Mesenchymal stem cell (in vitro differentiated cells and primary cell): ENCODE data around the gene PTPRA.

Experiments
- DNase-seq: peaks from one replicate; pipeline ENCODE4 v3.0.0-alpha.2; 2013
- H2AFZ ChIP-seq: one replicate; pipeline ENCODE4 v1.6.1; 2013; ENCODE audit warnings: low read depth, mild to moderate bottlenecking, control low read depth, inconsistent platforms, low read length, moderate library complexity
- H2AK5ac ChIP-seq: 2 replicates; pipeline ENCODE4 v1.6.1; 2013; ENCODE audit warnings: low read length, moderate library complexity, mild to moderate bottlenecking, inconsistent platforms; ENCODE audit not compliant: severe bottlenecking
- H2BK120ac ChIP-seq: one replicate; pipeline ENCODE4 v1.6.1; 2013; ENCODE audit warnings: low read depth, mild to moderate bottlenecking, inconsistent platforms, low read length, moderate library complexity
- H2BK12ac ChIP-seq, 2 experiments: one replicate each; pipeline ENCODE4 v1.6.1; 2013; ENCODE audit warnings: inconsistent platforms in 2 of 2, low read length in 2 of 2, mild to moderate bottlenecking in 2 of 2, moderate library complexity in 2 of 2, control low read depth in 1 of 2
- H2BK15ac ChIP-seq: one replicate; pipeline ENCODE4 v1.6.1; 2013; ENCODE audit warnings: mild to moderate bottlenecking, low read depth, inconsistent platforms; ENCODE audit not compliant: poor library complexity, severe bottlenecking
- H2BK5ac ChIP-seq: 2 replicates; pipeline ENCODE4 v1.6.1; 2013; ENCODE audit warnings: low read depth, mild to moderate bottlenecking, low read length, control low read depth, inconsistent platforms; ENCODE audit not compliant: poor library complexity, severe bottlenecking
- H3K14ac ChIP-seq, 2 experiments: one replicate each; pipeline ENCODE4 v1.6.1; 2013; ENCODE audit warnings: inconsistent platforms in 2 of 2, low read length in 2 of 2, control low read depth in 1 of 2, mild to moderate bottlenecking in 1 of 2, moderate library complexity in 1 of 2
- H3K18ac ChIP-seq, 2 experiments: one replicate each; pipeline ENCODE4 v1.6.1; 2013; ENCODE audit warnings: inconsistent platforms in 2 of 2, low read length in 2 of 2, control low read depth in 1 of 2, low read depth in 1 of 2, mild to moderate bottlenecking in 1 of 2
- H3K23ac ChIP-seq, 2 experiments: one replicate each; pipeline ENCODE4 v1.6.1; 2013; ENCODE audit warnings: inconsistent platforms in 2 of 2, low read length in 2 of 2, mild to moderate bottlenecking in 2 of 2, moderate library complexity in 2 of 2, control low read depth in 1 of 2
- H3K27ac ChIP-seq: 2 replicates; pipeline ENCODE4 v1.5.1; 2013; ENCODE audit warnings: mild to moderate bottlenecking, moderate library complexity, low read length, control low read depth, inconsistent platforms; ENCODE audit not compliant: poor library complexity, severe bottlenecking
- H3K27me3 ChIP-seq, 2 experiments: 2 replicates each; pipeline versions ENCODE4 v1.6.1 to v1.7.0; 2013; ENCODE audit warnings: low read length in 2 of 2, mild to moderate bottlenecking in 2 of 2, moderate library complexity in 2 of 2, control low read depth in 1 of 2, inconsistent platforms in 1 of 2; ENCODE audit not compliant: control insufficient read depth in 1 of 2, insufficient read depth in 1 of 2
- H3K36me3 ChIP-seq, 2 experiments: 2 replicates each; pipeline versions ENCODE4 v1.6.1 to v1.7.0; 2013; ENCODE audit warnings: low read length in 2 of 2, control low read depth in 1 of 2, inconsistent platforms in 1 of 2, low read depth in 1 of 2, mild to moderate bottlenecking in 1 of 2; ENCODE audit not compliant: insufficient read depth in 2 of 2, control insufficient read depth in 1 of 2
- H3K4ac ChIP-seq, 2 experiments: one replicate each; pipeline ENCODE4 v1.6.1; 2013; ENCODE audit warnings: inconsistent platforms in 2 of 2, low read length in 2 of 2, mild to moderate bottlenecking in 2 of 2, moderate library complexity in 2 of 2, control low read depth in 1 of 2, low read depth in 1 of 2
- H3K4me1 ChIP-seq: 2 replicates; pipeline ENCODE4 v1.6.1; 2013; ENCODE audit warnings: low read depth, low read length, control low read depth; ENCODE audit not compliant: control insufficient read depth, insufficient read depth
- H3K4me2 ChIP-seq: 2 replicates; pipeline ENCODE4 v1.6.1; 2013; ENCODE audit warnings: low read length, mild to moderate bottlenecking, inconsistent platforms; ENCODE audit not compliant: poor library complexity, severe bottlenecking
- H3K4me3 ChIP-seq, 2 experiments: 2 replicates each; pipeline versions ENCODE4 v1.5.1 to v1.7.0; 2013; ENCODE audit warnings: low read length in 2 of 2, mild to moderate bottlenecking in 2 of 2, control low read depth in 1 of 2, low read depth in 1 of 2; ENCODE audit not compliant: insufficient read depth in 1 of 2
- H3K79me1 ChIP-seq: replicated peaks from 2 replicates; pipeline ENCODE4 v1.6.1; 2013; ENCODE audit warnings: mild to moderate bottlenecking, control low read depth, low read length, inconsistent platforms; ENCODE audit not compliant: poor library complexity, severe bottlenecking
- H3K9ac ChIP-seq: 2 replicates; pipeline ENCODE4 v1.7.0; 2013; ENCODE audit warnings: mild to moderate bottlenecking, low read length, moderate library complexity
- H3K9me3 ChIP-seq: 2 replicates; pipeline ENCODE4 v1.7.0; 2013; ENCODE audit warnings: mild to moderate bottlenecking, low read length; ENCODE audit not compliant: control insufficient read depth
- H4K8ac ChIP-seq: one replicate; pipeline ENCODE4 v1.6.1; 2013; ENCODE audit warnings: inconsistent platforms, mild to moderate bottlenecking, low read length, moderate library complexity
- H4K91ac ChIP-seq: one replicate; pipeline ENCODE4 v1.6.1; 2013; ENCODE audit warnings: mild to moderate bottlenecking, low read length, inconsistent platforms
- WGBS: methylation state at CpG from one replicate; pipeline ENCODE4 v1.1.7; 2013; ENCODE audit warnings: mixed read lengths; 5-methylcytosine and 5-hydroxymethylcytosine counted together

The PTPRA gene

DNA sequence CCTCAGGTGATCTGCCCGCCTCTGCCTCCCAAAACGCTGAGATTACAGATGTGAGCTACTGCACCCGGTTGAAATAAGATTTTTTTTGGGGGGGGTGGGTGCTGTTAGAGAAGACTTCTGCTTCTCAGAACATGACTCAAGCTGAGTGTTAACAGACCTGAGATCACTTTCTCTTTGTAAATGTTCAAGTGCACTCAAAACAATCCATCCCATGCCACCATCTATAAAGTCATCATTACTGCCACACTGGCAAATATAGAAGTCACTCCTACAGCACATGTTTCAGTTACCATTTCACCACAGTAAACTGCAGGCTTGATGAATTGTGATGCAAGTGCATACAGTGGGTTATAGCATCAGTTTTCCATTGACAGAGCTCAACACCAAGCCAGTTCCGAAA, 23.8 kb upstream of the PTPRA start:
- Histone ChIP-seq H3K9me3 (no peaks in the 10 kb centered on the region), H3K9ac (no peak overlapping the region), H3K4me3 (no peak overlapping the region), H3K4ac (no peak overlapping the region), H2BK5ac (no peak overlapping the region), H2AFZ (no peak overlapping the region), H2BK15ac (no peak overlapping the region), H4K8ac (no peak overlapping the region), H3K14ac (no peak overlapping the region), H3K27ac (no peak overlapping the region), H3K18ac (no peak overlapping the region), H3K23ac (no peak overlapping the region), H2BK12ac (no peak overlapping the region), H3K4me1 (peaks cover 3% of the 10 kb centered on the region), H4K91ac (no peak overlapping the region), H2BK120ac (no peak overlapping the region), H2AK5ac (no peak overlapping the region), H3K4me2 (no peak overlapping the region), H3K79me1 (peaks cover 35% of the 10 kb centered on the region), H3K27me3 (no peaks in the 10 kb centered on the region), H3K36me3 (peaks cover 10 to 17% of the 10 kb centered on the region in 2 experiments)
- WGBS = 93% methylated on average over 2 of the region's 4 CpGs
- no peak for DNase-seq

DNA sequence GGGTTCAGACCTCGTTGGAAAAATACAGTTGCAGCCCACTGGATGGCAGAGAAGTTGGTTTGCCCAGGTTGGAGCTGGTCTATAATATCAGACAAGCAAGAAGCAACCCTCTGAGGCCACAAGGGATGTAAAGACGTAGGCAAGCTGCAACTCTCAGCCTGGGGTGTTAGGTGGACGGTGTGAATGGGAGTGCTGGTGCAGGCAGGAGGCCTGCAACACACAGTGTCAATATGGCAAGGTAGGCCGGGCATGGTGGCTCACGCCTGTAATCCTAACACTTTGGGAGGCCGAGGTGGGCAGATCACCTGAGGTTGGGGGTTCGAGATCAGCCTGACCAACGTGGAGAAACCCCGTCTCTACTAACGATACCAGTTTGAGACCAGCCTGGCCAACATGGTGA, 22.2 kb upstream of the PTPRA start:
- Histone ChIP-seq H3K23ac (no peak overlapping the region), H3K4me3 (no peak overlapping the region), H3K27me3 (no peaks in the 10 kb centered on the region), H3K4ac (no peak overlapping the region), H2AFZ (no peak overlapping the region), H3K18ac (no peak overlapping the region), H3K4me1 (peaks cover 3% of the 10 kb centered on the region), H2BK120ac (no peak overlapping the region), H2BK12ac (no peak overlapping the region), H4K91ac (no peak overlapping the region), H3K36me3 (peaks cover 7 to 13% of the 10 kb centered on the region in 2 experiments), H2BK5ac (no peak overlapping the region), H4K8ac (no peak overlapping the region), H3K79me1 (peaks cover 34% of the 10 kb centered on the region), H2AK5ac (no peak overlapping the region), H2BK15ac (no peak overlapping the region), H3K9ac (no peak overlapping the region), H3K27ac (no peak overlapping the region), H3K14ac (no peak overlapping the region), H3K9me3 (no peaks in the 10 kb centered on the region), H3K4me2 (no peak overlapping the region)
- no peak for DNase-seq
- WGBS = 95% methylated on average over 10 of the region's 10 CpGs

DNA sequence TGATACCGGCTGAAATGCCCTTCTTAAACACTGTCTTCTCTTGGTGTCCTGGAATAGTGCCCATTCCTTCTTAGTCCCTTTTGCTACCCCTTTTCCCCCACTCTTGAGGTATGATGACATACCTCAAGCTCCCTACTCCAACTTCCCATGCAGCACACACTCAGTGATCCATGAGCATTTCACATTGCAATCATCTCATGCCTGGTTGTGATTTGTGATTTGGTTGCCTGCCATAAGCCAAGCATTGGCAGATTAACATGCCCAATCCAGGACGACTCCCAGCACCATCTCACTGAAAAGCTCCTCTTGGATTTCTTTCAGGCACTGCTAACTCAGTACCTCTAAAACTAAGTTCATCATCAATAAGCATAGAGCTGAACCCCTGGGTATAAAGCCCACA, 14.7 kb upstream of the PTPRA start:
- Histone ChIP-seq H3K27ac (no peak overlapping the region), H3K14ac (no peak overlapping the region), H2BK12ac (no peak overlapping the region), H3K4me3 (no peak overlapping the region), H3K4ac (no peak overlapping the region), H3K9ac (peak overlapping the region; percentile 23), H3K27me3 (no peaks in the 10 kb centered on the region), H2AFZ (no peak overlapping the region), H3K23ac (no peak overlapping the region), H3K79me1 (peaks cover 24% of the 10 kb centered on the region), H2BK15ac (no peak overlapping the region), H2BK5ac (no peak overlapping the region), H3K18ac (no peak overlapping the region), H3K4me1 (peaks cover 3% of the 10 kb centered on the region), H2AK5ac (no peak overlapping the region), H3K36me3 (peaks cover 33 to 40% of the 10 kb centered on the region in 2 experiments), H4K91ac (no peak overlapping the region), H3K9me3 (no peaks in the 10 kb centered on the region), H3K4me2 (no peak overlapping the region), H2BK120ac (no peak overlapping the region), H4K8ac (no peak overlapping the region)
- no peak for DNase-seq
- 98% methylated on average over 2 of the region's 2 CpGs for WGBS

DNA sequence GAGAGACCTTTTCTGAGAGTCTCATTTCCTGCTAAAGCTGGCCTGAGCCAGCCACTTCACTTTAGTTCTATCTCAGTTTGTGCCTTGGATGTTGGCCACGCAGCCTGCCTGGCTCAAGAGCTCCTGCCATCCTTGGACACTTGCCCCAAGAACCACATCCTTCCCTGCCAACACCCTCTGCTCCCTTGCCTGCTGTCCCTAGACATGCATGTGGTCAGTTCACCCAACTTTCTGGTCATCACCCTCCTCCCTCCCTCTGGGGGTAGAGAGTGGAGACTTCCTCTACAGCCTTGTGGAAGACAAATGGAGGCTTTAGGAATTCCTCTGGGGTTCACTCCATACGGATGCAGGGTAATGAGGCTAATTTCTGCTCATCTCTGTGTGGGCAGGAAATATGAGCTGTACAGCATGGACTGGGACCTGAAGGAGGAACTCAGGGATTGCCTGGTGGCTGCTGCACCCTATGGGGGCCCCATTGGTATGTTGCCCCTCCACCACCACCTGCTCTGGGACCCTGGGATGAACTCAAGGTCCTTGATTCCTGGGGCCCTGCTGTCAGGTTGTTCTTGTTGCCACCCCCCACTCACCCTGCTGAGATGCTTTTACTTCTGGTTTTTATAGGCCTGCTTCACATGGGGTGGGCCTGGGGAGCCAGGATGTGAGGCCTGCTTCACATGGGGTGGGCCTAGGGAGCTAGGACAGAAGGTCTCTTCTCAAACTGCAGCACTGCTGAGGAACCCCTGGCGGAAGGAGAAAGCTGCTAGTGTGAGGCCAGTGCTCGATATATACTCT, 13.8 kb upstream of the PTPRA start:
- no peak for DNase-seq
- peaks cover 41 to 46% of the 10 kb centered on the region in 2 experiments for H3K36me3 ChIP-seq
- H3K27me3 ChIP-seq = no peaks in the 10 kb centered on the region
- H3K14ac ChIP-seq = no peak overlapping the region
- no peak overlapping the region for H2AFZ ChIP-seq
- no peak overlapping the region for H2BK12ac ChIP-seq
- no peak overlapping the region for H2BK120ac ChIP-seq
- WGBS = 92% methylated on average over 4 of the region's 4 CpGs
- no peak overlapping the region for H3K4me3 ChIP-seq
- peak overlapping the region; percentile 23 for H3K9ac ChIP-seq
- H3K4ac ChIP-seq = no peak overlapping the region
- H2BK15ac ChIP-seq = no peak overlapping the region
- no peaks in the 10 kb centered on the region for H3K9me3 ChIP-seq
- no peak overlapping the region for H3K27ac ChIP-seq
- no peak overlapping the region for H3K18ac ChIP-seq
- peak overlapping the region; percentile 29 for H4K8ac ChIP-seq
- H3K79me1 ChIP-seq = peaks cover 19% of the 10 kb centered on the region
- no peak overlapping the region for H3K4me2 ChIP-seq
- H3K4me1 ChIP-seq = peaks cover 3% of the 10 kb centered on the region
- H2AK5ac ChIP-seq = no peak overlapping the region
- no peak overlapping the region for H4K91ac ChIP-seq
- H2BK5ac ChIP-seq = no peak overlapping the region
- H3K23ac ChIP-seq = no peak overlapping the region
